ENCODE measurements around the gene CASP7.

- TF ChIP-seq CTCF (IDR thresholded peaks at IDR 0.05) (no peak), POLR2AphosphoS5 (IDR thresholded peaks at IDR 0.05; ENCODE audit: low read depth, low read length) (no peak)
These were observed 86.2 kb downstream of the CASP7 start for GRCh38 chr10:113765910-113766309.

All from Panc1 (cell line).